Measurements from ENCODE around the gene SYNGR1. TPM values are rescaled to one million over a fixed set of nuclear protein-coding genes. Genes with fewer than 3 reads are reported as not detected.
"Not testable (repeated sequence)": the region's sequence is repeated elsewhere in the genome, so short reads cannot be mapped to it uniquely, and the experiment has no call there.

SYNGR1 gene
- total and polyA plus RNA-seq, 2 donors (not counting 1 experiment from before 2014, with no cell fraction given) = 9.4 to 31.9 TPM

DNA sequence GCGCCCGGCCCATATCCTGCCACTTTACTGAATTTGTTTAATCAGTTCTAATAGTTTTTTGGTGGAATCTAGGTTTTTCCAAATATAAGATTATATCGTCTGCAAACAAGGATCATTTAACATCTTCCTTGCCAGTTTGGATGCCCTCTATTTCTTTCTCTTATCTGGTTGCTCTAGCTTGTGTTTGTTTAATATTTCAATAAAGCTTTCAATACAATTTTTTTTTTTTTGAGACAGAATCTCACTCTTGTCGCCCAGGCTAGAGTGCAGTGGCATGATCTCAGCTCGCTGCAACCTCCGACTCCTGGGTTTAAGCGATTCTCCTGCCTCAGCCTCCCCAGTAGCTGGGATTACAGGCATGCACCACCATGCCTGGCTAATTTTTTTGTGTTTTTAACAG is 63.4 kb downstream of the SYNGR1 start:
- H3K9me3 Mint-ChIP-seq (ENCODE audit: insufficient read depth); H2AFZ ChIP-seq (ENCODE audit: insufficient read depth, low read depth, low read length, poor library complexity, severe bottlenecking); POLR2A ChIA-PET; H3K9me3 ChIP-seq (ENCODE audit: control extremely low read depth in 1 of 3, control insufficient read depth in 2 of 3, insufficient read depth in 1 of 3, low read length in 2 of 3); H3K27me3 Mint-ChIP-seq; H3K4me2 ChIP-seq (replicated peaks; ENCODE audit: low read depth, low read length, poor library complexity, severe bottlenecking); H3K27me3 ChIP-seq (replicated peaks in 1 of 4; ENCODE audit: control extremely low read depth in 1 of 4, control insufficient read depth in 3 of 4, insufficient read depth in 4 of 4, low read length in 3 of 4); intact Hi-C loops (cut with micrococcal nuclease); ATAC-seq (ENCODE audit: low read depth); H3K9ac ChIP-seq (ENCODE audit: low read length); H3K27ac ChIP-seq (ENCODE audit: low read length in 2 of 2); H3K27ac Mint-ChIP-seq; DNase-seq; H3K4me3 ChIP-seq (ENCODE audit: control extremely low read depth in 1 of 5, extremely low read depth in 1 of 5, insufficient read depth in 1 of 5, low read depth in 2 of 5, low read length in 4 of 5); H3K4me3 Mint-ChIP-seq: not testable (repeated sequence)
- Histone ChIP-seq H4K20me1 (ENCODE audit: control insufficient read depth, insufficient read depth, low read length, poor library complexity, severe bottlenecking) (peaks cover 37% of the 10 kb centered on the region), H3K36me3 (replicated peaks in 1 of 2; ENCODE audit: control extremely low read depth in 1 of 2, control insufficient read depth in 1 of 2, extremely low read depth in 1 of 2, insufficient read depth in 2 of 2, low read length in 1 of 2) (peaks cover under 1 to 36% of the 10 kb centered on the region in 2 experiments), H3K79me2 (ENCODE audit: control insufficient read depth, insufficient read depth, low read length) (peaks cover 56% of the 10 kb centered on the region), H3K4me1 (ENCODE audit: control insufficient read depth in 2 of 2, insufficient read depth in 2 of 2, low read length in 2 of 2) (peaks cover 8 to 16% of the 10 kb centered on the region in 2 donors)
- WGBS (ENCODE audit: insufficient coverage) = 100% methylated on average over 4 of the region's 7 CpGs
- H3K4me1 Mint-ChIP-seq = peaks cover 15% of the 10 kb centered on the region
- CTCF ChIA-PET = interaction anchor here (0.7 to 2.3 kb wide), 2 partner anchors 14 to 1559 kb away, joined by 3 to 11 read pairs; partner anchors contain the start of gene TAB1

DNA sequence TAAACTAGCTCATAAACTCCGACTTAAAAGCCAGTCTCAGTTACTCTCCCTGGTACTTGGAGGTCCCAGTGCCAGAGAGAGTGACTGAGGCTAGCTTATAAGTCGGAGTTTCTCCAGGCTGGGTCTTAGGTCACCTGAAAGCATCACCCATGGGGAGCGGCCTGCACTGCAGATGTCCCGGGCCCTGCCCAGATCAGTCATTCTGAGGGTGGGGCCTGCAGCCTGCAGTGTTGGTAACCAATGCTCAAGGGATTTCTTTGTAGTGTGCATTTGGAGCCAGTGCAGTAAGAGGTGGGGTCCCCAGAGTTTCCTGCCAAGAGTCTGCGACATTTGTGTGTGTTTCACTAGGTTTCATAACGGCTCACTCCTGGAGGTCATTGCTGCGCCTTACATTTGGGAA is 64.6 kb downstream of the SYNGR1 start:
- peaks cover 36% of the 10 kb centered on the region for H4K20me1 ChIP-seq (ENCODE audit: control insufficient read depth, insufficient read depth, low read length, poor library complexity, severe bottlenecking)
- Mint-ChIP-seq H3K9me3 (ENCODE audit: insufficient read depth) (no peaks in the 10 kb centered on the region), H3K4me1 (peaks cover 18% of the 10 kb centered on the region), H3K4me3 (no peak overlapping the region), H3K27me3 (no peaks in the 10 kb centered on the region), H3K27ac (no peak overlapping the region)
- ChIA-PET CTCF (no interaction called here), POLR2A (no interaction called here)
- H3K9ac ChIP-seq (ENCODE audit: low read length) = no peak overlapping the region
- intact Hi-C loops (cut with micrococcal nuclease) = no loop called here
- ATAC-seq (ENCODE audit: low read depth) (no peak), DNase-seq (no peak)
- no peaks in the 10 kb centered on the region for H3K27me3 ChIP-seq (replicated peaks in 1 of 4; ENCODE audit: control extremely low read depth in 1 of 4, control insufficient read depth in 3 of 4, insufficient read depth in 4 of 4, low read length in 3 of 4)
- H3K27ac ChIP-seq (ENCODE audit: low read length in 2 of 2) = no peak overlapping the region
- 32% methylated on average over 4 of the region's 7 CpGs for WGBS (ENCODE audit: insufficient coverage)
- no peaks in the 10 kb centered on the region for H3K9me3 ChIP-seq (ENCODE audit: control extremely low read depth in 1 of 3, control insufficient read depth in 2 of 3, insufficient read depth in 1 of 3, low read length in 2 of 3)
- H3K4me2 ChIP-seq (replicated peaks; ENCODE audit: low read depth, low read length, poor library complexity, severe bottlenecking) = no peak overlapping the region
- TF ChIP-seq EZH2 (IDR thresholded peaks at IDR 0.05; ENCODE audit: borderline replicate concordance, insufficient read depth, low read depth, low read length, poor library complexity, severe bottlenecking) = no peak
- TF ChIP-seq, protein P1, sequence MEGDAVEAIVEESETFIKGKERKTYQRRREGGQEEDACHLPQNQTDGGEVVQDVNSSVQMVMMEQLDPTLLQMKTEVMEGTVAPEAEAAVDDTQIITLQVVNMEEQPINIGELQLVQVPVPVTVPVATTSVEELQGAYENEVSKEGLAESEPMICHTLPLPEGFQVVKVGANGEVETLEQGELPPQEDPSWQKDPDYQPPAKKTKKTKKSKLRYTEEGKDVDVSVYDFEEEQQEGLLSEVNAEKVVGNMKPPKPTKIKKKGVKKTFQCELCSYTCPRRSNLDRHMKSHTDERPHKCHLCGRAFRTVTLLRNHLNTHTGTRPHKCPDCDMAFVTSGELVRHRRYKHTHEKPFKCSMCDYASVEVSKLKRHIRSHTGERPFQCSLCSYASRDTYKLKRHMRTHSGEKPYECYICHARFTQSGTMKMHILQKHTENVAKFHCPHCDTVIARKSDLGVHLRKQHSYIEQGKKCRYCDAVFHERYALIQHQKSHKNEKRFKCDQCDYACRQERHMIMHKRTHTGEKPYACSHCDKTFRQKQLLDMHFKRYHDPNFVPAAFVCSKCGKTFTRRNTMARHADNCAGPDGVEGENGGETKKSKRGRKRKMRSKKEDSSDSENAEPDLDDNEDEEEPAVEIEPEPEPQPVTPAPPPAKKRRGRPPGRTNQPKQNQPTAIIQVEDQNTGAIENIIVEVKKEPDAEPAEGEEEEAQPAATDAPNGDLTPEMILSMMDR (IDR thresholded peaks at IDR 0.05) = no peak
- peaks cover 44% of the 10 kb centered on the region for H3K79me2 ChIP-seq (ENCODE audit: control insufficient read depth, insufficient read depth, low read length)
- H3K4me3 ChIP-seq (ENCODE audit: control extremely low read depth in 1 of 5, extremely low read depth in 1 of 5, insufficient read depth in 1 of 5, low read depth in 2 of 5, low read length in 4 of 5) = no peak overlapping the region
- H3K4me1 ChIP-seq (ENCODE audit: control insufficient read depth in 2 of 2, insufficient read depth in 2 of 2, low read length in 2 of 2) = peaks cover 8 to 16% of the 10 kb centered on the region in 2 donors
- H2AFZ ChIP-seq (ENCODE audit: insufficient read depth, low read depth, low read length, poor library complexity, severe bottlenecking) = no peak overlapping the region
- peaks cover 2 to 43% of the 10 kb centered on the region in 2 experiments for H3K36me3 ChIP-seq (replicated peaks in 1 of 2; ENCODE audit: control extremely low read depth in 1 of 2, control insufficient read depth in 1 of 2, extremely low read depth in 1 of 2, insufficient read depth in 2 of 2, low read length in 1 of 2)

Measured in B cell (primary cell).